Measurements from ENCODE around the gene HOTAIR.

GRCh38 chr12:53956914-53957536, 17.7 kb downstream of the HOTAIR start:
- TF ChIP-seq CTCF (conservative IDR thresholded peaks at IDR 0.05) (no peak), ZFX (IDR thresholded peaks at IDR 0.05) (no peak)
